Trophoblast cell (in vitro differentiated cells and primary cell): ENCODE results near the gene KIF5C.

Experiments
- DNase-seq, 2 donors: peaks; one replicate each; pipeline ENCODE4 v3.0.0-alpha.2; 2016
- H2AFZ ChIP-seq: 2 replicates; pipeline ENCODE4 v1.6.1; 2013; ENCODE audit warnings: low read length, moderate library complexity, mild to moderate bottlenecking; ENCODE audit not compliant: insufficient read depth, poor library complexity
- H2AK5ac ChIP-seq: 2 replicates; pipeline ENCODE4 v1.6.1; 2013; ENCODE audit warnings: mild to moderate bottlenecking, low read length
- H2BK120ac ChIP-seq: 2 replicates; pipeline ENCODE4 v1.6.1; 2013; ENCODE audit warnings: low read length, mild to moderate bottlenecking, moderate library complexity; ENCODE audit not compliant: insufficient read depth, poor library complexity
- H2BK12ac ChIP-seq: 2 replicates; pipeline ENCODE4 v1.6.1; 2013; ENCODE audit warnings: mild to moderate bottlenecking, low read length, moderate library complexity
- H2BK5ac ChIP-seq: 2 replicates; pipeline ENCODE4 v1.6.1; 2013; ENCODE audit warnings: low read length, low read depth, moderate library complexity, mild to moderate bottlenecking; ENCODE audit not compliant: poor library complexity
- H3K14ac ChIP-seq: 2 replicates; pipeline ENCODE4 v1.6.1; 2013; ENCODE audit warnings: mild to moderate bottlenecking, low read length
- H3K18ac ChIP-seq: 2 replicates; pipeline ENCODE4 v1.6.1; 2013; ENCODE audit warnings: mild to moderate bottlenecking, low read length
- H3K23ac ChIP-seq: 2 replicates; pipeline ENCODE4 v1.6.1; 2013; ENCODE audit warnings: low read length
- H3K27ac ChIP-seq: 2 replicates; pipeline ENCODE4 v1.5.1; 2013; ENCODE audit warnings: low read depth, mild to moderate bottlenecking, inconsistent platforms, low read length, moderate library complexity
- H3K27me3 ChIP-seq: 2 replicates; pipeline ENCODE4 v1.6.1; 2013; ENCODE audit warnings: inconsistent platforms, mild to moderate bottlenecking, low read length, moderate library complexity; ENCODE audit not compliant: insufficient read depth
- H3K36me3 ChIP-seq, 2 experiments: 1 replicate in 1 of 2; 2 replicates in 1 of 2; pipeline ENCODE4 v1.6.1; 2013; ENCODE audit warnings: low read length in 2 of 2, mild to moderate bottlenecking in 2 of 2, moderate library complexity in 1 of 2; ENCODE audit not compliant: insufficient read depth in 2 of 2, control insufficient read depth in 1 of 2
- H3K4ac ChIP-seq: 2 replicates; pipeline ENCODE4 v1.6.1; 2013; ENCODE audit warnings: low read depth, mild to moderate bottlenecking, low read length, moderate library complexity
- H3K4me1 ChIP-seq, 2 experiments: 1 replicate in 1 of 2; 2 replicates in 1 of 2; pipeline ENCODE4 v1.6.1; 2013; ENCODE audit warnings: low read length in 2 of 2, mild to moderate bottlenecking in 2 of 2, moderate library complexity in 1 of 2; ENCODE audit not compliant: insufficient read depth in 2 of 2, control insufficient read depth in 1 of 2
- H3K4me2 ChIP-seq: 2 replicates; pipeline ENCODE4 v1.6.1; 2013; ENCODE audit warnings: inconsistent platforms, mild to moderate bottlenecking, low read length, moderate library complexity
- H3K4me3 ChIP-seq: 2 replicates; pipeline ENCODE4 v1.5.1; 2013; ENCODE audit warnings: mild to moderate bottlenecking, low read depth, low read length, inconsistent platforms
- H3K79me1 ChIP-seq: one replicate; pipeline ENCODE4 v1.6.1; 2013; ENCODE audit warnings: low read length
- H3K79me2 ChIP-seq: 2 replicates; pipeline ENCODE4 v1.6.1; 2013; ENCODE audit warnings: low read length, mild to moderate bottlenecking; ENCODE audit not compliant: control insufficient read depth, insufficient read depth, poor library complexity
- H3K9ac ChIP-seq: 2 replicates; pipeline ENCODE4 v1.6.1; 2013; ENCODE audit warnings: mild to moderate bottlenecking, low read length
- H3K9me3 ChIP-seq: 2 replicates; pipeline ENCODE4 v1.6.1; 2013; ENCODE audit warnings: low read depth, mild to moderate bottlenecking, control low read depth, inconsistent platforms, low read length; ENCODE audit not compliant: insufficient read depth
- H4K12ac ChIP-seq: 2 replicates; pipeline ENCODE4 v1.6.1; 2013; ENCODE audit warnings: low read depth, mild to moderate bottlenecking, low read length, moderate library complexity
- H4K8ac ChIP-seq: 2 replicates; pipeline ENCODE4 v1.6.1; 2013; ENCODE audit warnings: low read depth, mild to moderate bottlenecking, low read length, moderate library complexity
- H4K91ac ChIP-seq: one replicate; pipeline ENCODE4 v1.6.1; 2013; ENCODE audit warnings: low read depth, mild to moderate bottlenecking, low read length, moderate library complexity
- WGBS: extraction: QIAGEN DNeasy Blood & Tissue Kit; methylation state at CpG from one replicate; pipeline ENCODE4 v1.1.7; 2013; ENCODE audit warnings: missing lambda C conversion rate; ENCODE audit not compliant: insufficient read length, insufficient coverage; ENCODE audit errors: extremely low coverage; 5-methylcytosine and 5-hydroxymethylcytosine counted together

The KIF5C gene

GRCh38 chr2:148920559-148920958 lies 45.5 kb downstream of the KIF5C start:
- Histone ChIP-seq H2BK5ac (no peak overlapping the region), H2AFZ (no peak overlapping the region), H2BK120ac (no peak overlapping the region), H3K4me1 (no peaks in the 10 kb centered on the region), H3K23ac (no peak overlapping the region), H3K79me1 (no peaks in the 10 kb centered on the region), H3K27me3 (no peaks in the 10 kb centered on the region), H4K8ac (no peak overlapping the region), H3K14ac (no peak overlapping the region), H3K36me3 (no peaks in the 10 kb centered on the region), H2AK5ac (no peak overlapping the region), H3K4me2 (no peak overlapping the region), H4K91ac (no peak overlapping the region), H3K18ac (no peak overlapping the region), H3K27ac (no peak overlapping the region), H3K9ac (no peak overlapping the region), H4K12ac (no peak overlapping the region), H3K79me2 (no peaks in the 10 kb centered on the region), H2BK12ac (no peak overlapping the region), H3K4me3 (no peak overlapping the region), H3K4ac (no peak overlapping the region), H3K9me3 (no peaks in the 10 kb centered on the region)
- no CpG with 5 or more reads among the region's 1 CpG for WGBS
- DNase-seq, result no peak

- no peak overlapping the region for H2BK120ac ChIP-seq
- H3K36me3 ChIP-seq, result no peaks in the 10 kb centered on the region
- H4K12ac ChIP-seq, result no peak overlapping the region
- no peak overlapping the region for H2AFZ ChIP-seq
- H3K4me1 ChIP-seq, result no peaks in the 10 kb centered on the region
- H4K91ac ChIP-seq, result no peak overlapping the region
- H4K8ac ChIP-seq, result no peak overlapping the region
- H3K9me3 ChIP-seq, result no peaks in the 10 kb centered on the region
- no peak overlapping the region for H2BK5ac ChIP-seq
- H3K4ac ChIP-seq, result no peak overlapping the region
- no peak overlapping the region for H3K4me3 ChIP-seq
- no peak overlapping the region for H3K4me2 ChIP-seq
- H3K79me2 ChIP-seq, result no peaks in the 10 kb centered on the region
- no peak overlapping the region for H2BK12ac ChIP-seq
- no peaks in the 10 kb centered on the region for H3K27me3 ChIP-seq
- H3K9ac ChIP-seq, result no peak overlapping the region
- DNase-seq, result no peak
- WGBS, result no CpG with 5 or more reads among the region's 5 CpGs
- H3K27ac ChIP-seq, result no peak overlapping the region
- no peaks in the 10 kb centered on the region for H3K79me1 ChIP-seq
- no peak overlapping the region for H2AK5ac ChIP-seq
- no peak overlapping the region for H3K23ac ChIP-seq
- H3K18ac ChIP-seq, result no peak overlapping the region
- no peak overlapping the region for H3K14ac ChIP-seq
Observed at GRCh38 chr2:148922062-148922461, 47.0 kb downstream of the KIF5C start.

- no peaks in the 10 kb centered on the region for H3K9me3 ChIP-seq
- no peak for DNase-seq
- no peak overlapping the region for H3K4me2 ChIP-seq
- no peak overlapping the region for H3K18ac ChIP-seq
- H2AK5ac ChIP-seq, result no peak overlapping the region
- no peaks in the 10 kb centered on the region for H3K4me1 ChIP-seq
- H3K14ac ChIP-seq, result no peak overlapping the region
- no peak overlapping the region for H4K8ac ChIP-seq
- no peak overlapping the region for H2AFZ ChIP-seq
- H4K12ac ChIP-seq, result no peak overlapping the region
- WGBS, result no CpG with 5 or more reads among the region's 3 CpGs
- no peaks in the 10 kb centered on the region for H3K27me3 ChIP-seq
- H2BK5ac ChIP-seq, result no peak overlapping the region
- H3K4ac ChIP-seq, result no peak overlapping the region
- H3K27ac ChIP-seq, result no peak overlapping the region
- H3K9ac ChIP-seq, result no peak overlapping the region
- H3K36me3 ChIP-seq, result no peaks in the 10 kb centered on the region
- no peaks in the 10 kb centered on the region for H3K79me1 ChIP-seq
- H4K91ac ChIP-seq, result no peak overlapping the region
- H3K4me3 ChIP-seq, result no peak overlapping the region
- H2BK120ac ChIP-seq, result no peak overlapping the region
- H2BK12ac ChIP-seq, result no peak overlapping the region
- H3K79me2 ChIP-seq, result no peaks in the 10 kb centered on the region
- H3K23ac ChIP-seq, result no peak overlapping the region
Observed at GRCh38 chr2:148922776-148923475, 47.9 kb downstream of the KIF5C start.

GRCh38 chr2:148924514-148925178 lies 49.6 kb downstream of the KIF5C start:
- Histone ChIP-seq H3K18ac (no peak overlapping the region), H3K36me3 (no peaks in the 10 kb centered on the region), H4K91ac (no peak overlapping the region), H2BK5ac (no peak overlapping the region), H3K27ac (no peak overlapping the region), H4K8ac (no peak overlapping the region), H3K4me3 (no peak overlapping the region), H2BK12ac (no peak overlapping the region), H3K4me1 (no peaks in the 10 kb centered on the region), H3K4me2 (no peak overlapping the region), H3K9me3 (no peaks in the 10 kb centered on the region), H3K23ac (no peak overlapping the region), H3K79me1 (no peaks in the 10 kb centered on the region), H3K79me2 (no peaks in the 10 kb centered on the region), H2AK5ac (no peak overlapping the region), H3K27me3 (no peaks in the 10 kb centered on the region), H2BK120ac (no peak overlapping the region), H3K4ac (no peak overlapping the region), H3K14ac (no peak overlapping the region), H4K12ac (no peak overlapping the region), H3K9ac (no peak overlapping the region), H2AFZ (no peak overlapping the region)
- no CpG with 5 or more reads among the region's 4 CpGs for WGBS
- DNase-seq, result no peak
